Keratinocyte (primary cell): ENCODE data around the gene RABGGTA. TPM values are rescaled to one million over a fixed set of nuclear protein-coding genes. Genes with fewer than 3 reads are reported as not detected.

Source experiments
- DNase-seq: peaks from one replicate; pipeline ENCODE4 v3.0.0-alpha.2; 2011; ENCODE audit warnings: low read depth, missing footprints, low spot score
- FAIRE-seq: peaks from 2 replicates; lab custom pipeline; 2011; peaks lifted over from hg19 to GRCh38; lab: Jason Lieb, UNC
- H2AFZ ChIP-seq: 2 replicates; pipeline ENCODE4 v1.6.0; 2012; ENCODE audit warnings: low read length, control low read depth, inconsistent platforms; ENCODE audit not compliant: control insufficient read depth
- H3K27ac ChIP-seq: 2 replicates; pipeline ENCODE4 v1.5.1; 2011; ENCODE audit warnings: low read length; ENCODE audit not compliant: control insufficient read depth, insufficient read depth
- H3K27me3 ChIP-seq: 3 replicates; pipeline ENCODE4 v1.6.0; 2011; ENCODE audit warnings: low read length; ENCODE audit not compliant: control insufficient read depth, insufficient read depth; ENCODE audit errors: extremely low read depth
- H3K36me3 ChIP-seq, 2 experiments: 2 replicates in 1 of 2; 3 replicates in 1 of 2; pipeline ENCODE4 v1.5.1; 2011; ENCODE audit warnings: low read length in 2 of 2, mild to moderate bottlenecking in 1 of 2; ENCODE audit not compliant: control insufficient read depth in 2 of 2, insufficient read depth in 2 of 2; ENCODE audit errors: extremely low read depth in 1 of 2
- H3K4me1 ChIP-seq: 3 replicates; pipeline ENCODE4 v1.5.1; 2011; ENCODE audit warnings: low read length; ENCODE audit not compliant: control insufficient read depth, insufficient read depth; ENCODE audit errors: extremely low read depth
- H3K4me2 ChIP-seq: 3 replicates; pipeline ENCODE4 v1.6.0; 2011; ENCODE audit warnings: low read depth, low read length; ENCODE audit not compliant: control insufficient read depth, insufficient read depth; ENCODE audit errors: extremely low read depth
- H3K4me3 ChIP-seq, 3 experiments: fragments of 200-600 bp in 1 of 3; sonication (generic) in 1 of 3; 2 replicates in 2 of 3; 3 replicates in 1 of 3; pipeline ENCODE4 v1.5.1; 2011 to 2016; ENCODE audit warnings: low read length in 3 of 3, mild to moderate bottlenecking in 3 of 3, control low read depth in 2 of 3, inconsistent platforms in 1 of 3, low read depth in 1 of 3, mixed read lengths in 1 of 3, mixed run types in 1 of 3, moderate library complexity in 1 of 3; ENCODE audit not compliant: control insufficient read depth in 2 of 3, insufficient read depth in 2 of 3; ENCODE audit errors: extremely low read depth in 1 of 3
- H3K79me2 ChIP-seq: 2 replicates; pipeline ENCODE4 v1.6.0; 2012; ENCODE audit warnings: low read length; ENCODE audit not compliant: control insufficient read depth, insufficient read depth
- H3K9ac ChIP-seq: 3 replicates; pipeline ENCODE4 v1.6.0; 2011; ENCODE audit warnings: low read length; ENCODE audit not compliant: control insufficient read depth, insufficient read depth; ENCODE audit errors: extremely low read depth
- H3K9me1 ChIP-seq: 3 replicates; pipeline ENCODE4 v1.6.0; 2011; ENCODE audit warnings: low read length; ENCODE audit not compliant: control insufficient read depth, insufficient read depth; ENCODE audit errors: extremely low read depth
- H3K9me3 ChIP-seq: 2 replicates; pipeline ENCODE4 v1.5.1; 2012; ENCODE audit warnings: low read depth, low read length; ENCODE audit not compliant: control insufficient read depth
- H4K20me1 ChIP-seq: 3 replicates; pipeline ENCODE4 v1.6.0; 2011; ENCODE audit warnings: low read length; ENCODE audit not compliant: control insufficient read depth, insufficient read depth; ENCODE audit errors: extremely low read depth
- EZH2 ChIP-seq: IDR thresholded peaks from one replicate; pipeline ENCODE4 v1.6.1; 2012; ENCODE audit warnings: inconsistent platforms, mild to moderate bottlenecking, low read length, moderate library complexity
- dilution Hi-C: fragments of 300-500 bp; cut with MboI; formaldehyde crosslinking; loops from one replicate; pipeline ENCODE4 v1.7.0; 2020; ENCODE audit warnings: low sequenced_read_pairs; ENCODE audit not compliant: extremely low pct_ligation_motif_present
- polyA plus RNA-seq, 5 experiments: library from polyadenylated mRNA; depleted of rRNA in 3 of 5; stranded (reverse) in 3 of 5; stranded (forward) in 1 of 5; unstranded in 1 of 5; fragments of >200 nt; gene quantifications; 1 replicate in 1 of 5; 2 replicates in 3 of 5; 3 replicates in 1 of 5; pipeline versions ENCODE4 v1.2.1 to v1.2.3, GENCODE V29; 2011 to 2012; ENCODE audit warnings: missing spikeins in 2 of 5, low read depth in 1 of 5, low replicate concordance in 1 of 5
- TF ChIP-seq, protein P1 (sequence below), 3 experiments: IDR thresholded peaks in 1 of 3; conservative IDR thresholded peaks in 1 of 3; optimal IDR thresholded peaks in 1 of 3; 2 replicates in 2 of 3; 3 replicates in 1 of 3; pipeline versions ENCODE3 to v1.5.1; 2011; ENCODE audit warnings: low read length in 3 of 3, mild to moderate bottlenecking in 3 of 3, moderate library complexity in 2 of 3, control low read depth in 1 of 3, inconsistent platforms in 1 of 3; ENCODE audit not compliant: insufficient read depth in 2 of 3; ENCODE audit errors: extremely low read depth in 1 of 3

RABGGTA gene
- polyA plus RNA-seq, 1 donor (not counting 4 experiments of a cell fraction or from before 2014, with no cell fraction given), result 29.0 TPM

DNA sequence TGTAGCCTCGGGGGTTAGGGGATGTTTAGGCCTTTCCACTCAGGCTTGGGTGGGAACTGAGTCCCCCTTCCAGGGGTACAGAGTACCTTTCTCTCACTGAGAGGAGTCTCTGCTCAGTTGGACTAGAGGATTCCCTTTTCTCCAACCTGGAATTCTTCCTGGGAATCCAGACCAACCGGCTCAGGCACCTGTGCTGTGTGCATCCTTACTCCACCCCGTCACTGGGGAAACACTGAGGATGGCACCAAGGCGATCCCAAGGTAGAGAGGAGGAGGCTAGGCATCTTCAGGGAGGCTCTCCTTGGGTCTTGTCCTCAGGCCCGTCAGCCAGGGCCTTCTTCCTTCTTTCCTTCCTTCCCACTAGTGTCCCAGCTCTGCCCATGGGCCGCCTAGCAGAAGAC is 7.5 kb downstream of the RABGGTA start:
- Histone ChIP-seq H3K4me2 (peak overlapping the region; percentile 46), H3K27ac (peak overlapping the region; percentile 15), H3K27me3 (no peaks in the 10 kb centered on the region), H3K79me2 (no peaks in the 10 kb centered on the region), H3K9ac (peak overlapping the region; percentile 6), H3K9me1 (no peaks in the 10 kb centered on the region), H3K36me3 (peaks cover 11 to 20% of the 10 kb centered on the region in 2 experiments), H3K4me3 (peak overlapping the region in 1 of 3 experiments; percentile 9), H3K9me3 (no peaks in the 10 kb centered on the region), H4K20me1 (no peaks in the 10 kb centered on the region), H3K4me1 (peaks cover 28% of the 10 kb centered on the region), H2AFZ (no peak overlapping the region)
- no peak for TF ChIP-seq EZH2
- TF ChIP-seq, protein P1, sequence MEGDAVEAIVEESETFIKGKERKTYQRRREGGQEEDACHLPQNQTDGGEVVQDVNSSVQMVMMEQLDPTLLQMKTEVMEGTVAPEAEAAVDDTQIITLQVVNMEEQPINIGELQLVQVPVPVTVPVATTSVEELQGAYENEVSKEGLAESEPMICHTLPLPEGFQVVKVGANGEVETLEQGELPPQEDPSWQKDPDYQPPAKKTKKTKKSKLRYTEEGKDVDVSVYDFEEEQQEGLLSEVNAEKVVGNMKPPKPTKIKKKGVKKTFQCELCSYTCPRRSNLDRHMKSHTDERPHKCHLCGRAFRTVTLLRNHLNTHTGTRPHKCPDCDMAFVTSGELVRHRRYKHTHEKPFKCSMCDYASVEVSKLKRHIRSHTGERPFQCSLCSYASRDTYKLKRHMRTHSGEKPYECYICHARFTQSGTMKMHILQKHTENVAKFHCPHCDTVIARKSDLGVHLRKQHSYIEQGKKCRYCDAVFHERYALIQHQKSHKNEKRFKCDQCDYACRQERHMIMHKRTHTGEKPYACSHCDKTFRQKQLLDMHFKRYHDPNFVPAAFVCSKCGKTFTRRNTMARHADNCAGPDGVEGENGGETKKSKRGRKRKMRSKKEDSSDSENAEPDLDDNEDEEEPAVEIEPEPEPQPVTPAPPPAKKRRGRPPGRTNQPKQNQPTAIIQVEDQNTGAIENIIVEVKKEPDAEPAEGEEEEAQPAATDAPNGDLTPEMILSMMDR (optimal IDR thresholded peaks at IDR 0.05 in 1 of 3, IDR thresholded peaks at IDR 0.05 in 1 of 3, conservative IDR thresholded peaks at IDR 0.05 in 1 of 3; ENCODE audit: extremely low read depth in 1 of 3, insufficient read depth in 2 of 3, low read length in 3 of 3), result no peak
- dilution Hi-C loops, result no loop called here
- DNase-seq (no peak), FAIRE-seq (no peak)

- peaks cover 33% of the 10 kb centered on the region for H3K4me1 ChIP-seq
- H4K20me1 ChIP-seq, result no peaks in the 10 kb centered on the region
- no peak within 1 kb of the TSS for H2AFZ ChIP-seq
- peak within 1 kb of the TSS; percentile 46 for H3K4me2 ChIP-seq
- peak within 1 kb of the TSS; percentile 6 for H3K9ac ChIP-seq
- no peak for DNase-seq
- no peaks in the 10 kb centered on the region for H3K9me1 ChIP-seq
- H3K4me3 ChIP-seq, result peak within 1 kb of the TSS in 2 of 3 experiments; percentile 3 to 9
- peaks cover 13 to 16% of the 10 kb centered on the region in 2 experiments for H3K36me3 ChIP-seq
- H3K27ac ChIP-seq, result peak within 1 kb of the TSS; percentile 15
- no peak for TF ChIP-seq EZH2
- TF ChIP-seq, protein P1 (optimal IDR thresholded peaks at IDR 0.05 in 1 of 3, IDR thresholded peaks at IDR 0.05 in 1 of 3, conservative IDR thresholded peaks at IDR 0.05 in 1 of 3; ENCODE audit: extremely low read depth in 1 of 3, insufficient read depth in 2 of 3, low read length in 3 of 3), result no peak
- no peaks in the 10 kb centered on the region for H3K9me3 ChIP-seq
- no peak for FAIRE-seq
- H3K79me2 ChIP-seq, result no peaks in the 10 kb centered on the region
- dilution Hi-C loops, result no loop called here
- H3K27me3 ChIP-seq, result no peaks in the 10 kb centered on the region
Observed at GRCh38 chr14:24262821-24263733, 8.3 kb downstream of the RABGGTA start, which contains the start of gene TGM1. Gene TGM1, minus strand, starts transcription at chr14:24263177. Its CDS starts 825 bp downstream, at chr14:24262352.
